HL-60 (cell line): ENCODE measurements around the gene HOXA7.

Experiments
- DNase-seq, 2 experiments: peaks; one replicate each; pipeline ENCODE4 v3.0.0-alpha.2; 2010 to 2020; ENCODE audit warnings: low read depth in 1 of 2, low spot score in 1 of 2
- H3K27ac ChIP-seq: fragments of 250-450 bp; sonication (Bioruptor Pico); replicated peaks from 2 replicates; pipeline ENCODE4 v1.5.1; 2020; ENCODE audit warnings: mild to moderate bottlenecking, moderate library complexity
- H3K27me3 ChIP-seq: fragments of 250-450 bp; sonication (Bioruptor Pico); 2 replicates; pipeline ENCODE4 v1.5.1; 2021; ENCODE audit warnings: mild to moderate bottlenecking, moderate library complexity; ENCODE audit not compliant: insufficient read depth, poor library complexity, severe bottlenecking
- H3K4me3 ChIP-seq: replicated peaks from 2 replicates; pipeline ENCODE4 v1.5.1; 2011; ENCODE audit warnings: mild to moderate bottlenecking, control low read depth, low read length; ENCODE audit not compliant: insufficient read depth
- CTCF ChIP-seq: IDR thresholded peaks from one replicate; pipeline ENCODE4 v1.5.1; 2011; ENCODE audit warnings: low read length, control low read depth, inconsistent platforms; ENCODE audit not compliant: insufficient read depth
- GABPA ChIP-seq: IDR thresholded peaks from 2 replicates; pipeline ENCODE4 v1.6.1; 2012; ENCODE audit warnings: low read depth
- POLR2AphosphoS5 ChIP-seq: IDR thresholded peaks from 2 replicates; pipeline ENCODE4 v1.6.1; 2012; ENCODE audit warnings: low read depth
- REST ChIP-seq: IDR thresholded peaks from 2 replicates; pipeline ENCODE4 v1.6.1; 2012; ENCODE audit warnings: low read depth; ENCODE audit not compliant: insufficient replicate concordance
- SPI1 ChIP-seq: IDR thresholded peaks from 2 replicates; pipeline ENCODE4 v1.6.1; 2012; ENCODE audit warnings: low read depth, mild to moderate bottlenecking, borderline replicate concordance

Gene HOXA7

GRCh38 chr7:27107391-27108381, 48.8 kb downstream of the HOXA7 start:
- H3K27me3 ChIP-seq = peaks cover 25% of the 10 kb centered on the region
- no peak overlapping the region for H3K4me3 ChIP-seq
- TF ChIP-seq REST = no peak
- TF ChIP-seq GABPA = no peak
- TF ChIP-seq POLR2AphosphoS5 = no peak
- TF ChIP-seq CTCF = no peak
- TF ChIP-seq SPI1 = no peak
- DNase-seq = no peak
- H3K27ac ChIP-seq = no peak overlapping the region

GRCh38 chr7:27106901-27107240, 49.6 kb downstream of the HOXA7 start:
- TF ChIP-seq GABPA = no peak
- no peak for TF ChIP-seq POLR2AphosphoS5
- TF ChIP-seq SPI1 = no peak
- no peak for TF ChIP-seq REST
- no peak for TF ChIP-seq CTCF
- Histone ChIP-seq H3K27me3 (peaks cover 30% of the 10 kb centered on the region), H3K27ac (no peak overlapping the region), H3K4me3 (no peak overlapping the region)
- DNase-seq = no peak

GRCh38 chr7:27106181-27106900, 50.1 kb downstream of the HOXA7 start:
- TF ChIP-seq POLR2AphosphoS5 = no peak
- TF ChIP-seq CTCF = no peak
- TF ChIP-seq GABPA = no peak
- no peak for TF ChIP-seq REST
- no peak for TF ChIP-seq SPI1
- no peak overlapping the region for H3K27ac ChIP-seq
- no peak overlapping the region for H3K4me3 ChIP-seq
- DNase-seq = no peak
- peaks cover 36% of the 10 kb centered on the region for H3K27me3 ChIP-seq
